Osteoblast (primary cell): ENCODE measurements around the gene SIKE1. TPM values are rescaled to one million over a fixed set of nuclear protein-coding genes. Genes with fewer than 3 reads are reported as not detected.
"Not testable (repeated sequence)": the region's sequence is repeated elsewhere in the genome, so short reads cannot be mapped to it uniquely, and the experiment has no call there.

Experiments used
- DNase-seq: peaks from one replicate; pipeline ENCODE4 v3.0.0; 2011; ENCODE audit warnings: low spot score, mixed read lengths; ENCODE audit not compliant: insufficient read length; ENCODE audit errors: missing footprints
- H2AFZ ChIP-seq: 2 replicates; pipeline ENCODE4 v1.6.0; 2011; ENCODE audit warnings: mild to moderate bottlenecking, low read length
- H3K27ac ChIP-seq: 2 replicates; pipeline ENCODE4 v1.5.1; 2011; ENCODE audit warnings: mild to moderate bottlenecking, low read depth, low read length, moderate library complexity
- H3K27me3 ChIP-seq: 2 replicates; pipeline ENCODE4 v1.6.0; 2012; ENCODE audit warnings: mild to moderate bottlenecking, control low read depth, inconsistent platforms, low read length, moderate library complexity; ENCODE audit not compliant: insufficient read depth
- H3K36me3 ChIP-seq: 2 replicates; pipeline ENCODE4 v1.5.1; 2011; ENCODE audit warnings: mild to moderate bottlenecking, low read length, control low read depth, moderate library complexity; ENCODE audit not compliant: insufficient read depth
- H3K4me1 ChIP-seq: 2 replicates; pipeline ENCODE4 v1.5.1; 2011; ENCODE audit warnings: mild to moderate bottlenecking, low read length, control low read depth, moderate library complexity; ENCODE audit not compliant: insufficient read depth
- H3K4me2 ChIP-seq: 2 replicates; pipeline ENCODE4 v1.6.0; 2011; ENCODE audit warnings: mild to moderate bottlenecking, low read length; ENCODE audit not compliant: insufficient read depth
- H3K4me3 ChIP-seq: fragments of 200-600 bp; sonication (generic); 3 replicates; pipeline ENCODE4 v1.5.1; 2012; ENCODE audit warnings: mild to moderate bottlenecking, low read length, inconsistent platforms; ENCODE audit not compliant: insufficient read depth
- H3K79me2 ChIP-seq: 2 replicates; pipeline ENCODE4 v1.6.0; 2012; ENCODE audit warnings: mild to moderate bottlenecking, low read length, control low read depth, inconsistent platforms; ENCODE audit not compliant: insufficient read depth
- H3K9me3 ChIP-seq: 2 replicates; pipeline ENCODE4 v1.5.1; 2011; ENCODE audit warnings: low read depth, low read length, control low read depth
- H4K20me1 ChIP-seq: 2 replicates; pipeline ENCODE4 v1.6.0; 2012; ENCODE audit warnings: mild to moderate bottlenecking, low read length, control low read depth; ENCODE audit not compliant: insufficient read depth
- total RNA-seq: library from RNA; depleted of rRNA; stranded (reverse); fragments of >200 nt; gene quantifications from 2 replicates; pipeline ENCODE4 v1.2.3, GENCODE V29; 2012
- TF ChIP-seq, protein P1 (sequence below): IDR thresholded peaks from 2 replicates; pipeline ENCODE4 v1.5.1; 2011; ENCODE audit warnings: mild to moderate bottlenecking, low read depth, low read length, moderate library complexity; ENCODE audit errors: extremely low read depth

The SIKE1 gene
- total RNA-seq, result 52.5 and 56.3 TPM in 2 replicates

DNA sequence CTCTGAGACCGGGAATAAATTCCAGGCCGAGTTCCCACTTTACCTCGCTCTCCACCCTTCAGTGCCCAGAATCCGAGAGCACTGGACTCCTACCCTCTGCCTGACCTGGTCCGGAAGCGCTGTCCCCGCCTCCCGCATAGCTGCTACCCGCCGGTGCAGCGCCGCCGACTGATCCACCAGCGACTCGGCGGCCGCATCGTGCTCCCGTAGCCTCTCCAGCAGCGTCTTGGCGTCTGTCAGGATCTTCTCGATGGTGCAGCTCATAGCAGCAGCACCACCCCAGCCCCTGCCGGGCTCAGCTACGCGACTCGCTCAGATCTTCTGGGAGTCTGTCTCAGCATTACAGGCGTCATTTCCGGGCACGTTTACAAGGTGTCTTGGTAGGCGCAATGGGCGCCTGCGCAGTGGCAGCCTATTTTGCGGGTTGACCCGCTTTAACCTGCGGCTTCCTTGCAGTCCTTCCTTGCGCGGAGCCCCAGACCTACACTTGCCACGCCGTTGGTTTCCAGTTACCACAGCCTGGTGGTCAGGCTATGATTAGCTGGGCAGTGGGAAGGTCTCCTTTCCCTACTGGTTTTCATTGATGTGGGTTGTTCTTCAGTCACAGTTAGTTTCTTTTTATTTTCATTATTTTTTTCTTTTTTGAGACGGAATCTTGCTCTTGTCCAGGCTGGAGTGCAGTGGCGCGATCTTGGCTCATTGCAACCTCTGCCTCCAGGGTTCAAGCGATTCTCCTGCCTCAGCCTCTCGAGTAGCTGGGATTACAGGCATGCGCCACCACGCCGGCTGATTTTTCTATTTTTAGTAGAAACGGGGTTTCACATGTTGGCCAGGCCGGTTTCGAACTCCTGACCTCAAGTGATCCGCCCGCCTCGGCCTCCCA lies at the start of gene SIKE1:
TSS of gene SIKE1 (minus strand) at position 342 of the 883 bp plus-strand sequence. CDS start at position 264, 78 bp downstream.
- Histone ChIP-seq H3K9me3 (no peaks in the 10 kb centered on the region), H3K79me2 (peaks cover 32% of the 10 kb centered on the region), H3K27me3 (peaks cover 3% of the 10 kb centered on the region), H2AFZ (peak within 1 kb of the TSS; percentile 99), H3K36me3 (peaks cover 18% of the 10 kb centered on the region), H3K4me1 (peaks cover 12% of the 10 kb centered on the region), H3K4me3 (peak within 1 kb of the TSS; percentile 79), H4K20me1 (no peaks in the 10 kb centered on the region), H3K27ac (peak within 1 kb of the TSS; percentile 84), H3K4me2 (peak within 1 kb of the TSS; percentile 91)
- DNase-seq, result peak; percentile 90
- TF ChIP-seq, protein P1, sequence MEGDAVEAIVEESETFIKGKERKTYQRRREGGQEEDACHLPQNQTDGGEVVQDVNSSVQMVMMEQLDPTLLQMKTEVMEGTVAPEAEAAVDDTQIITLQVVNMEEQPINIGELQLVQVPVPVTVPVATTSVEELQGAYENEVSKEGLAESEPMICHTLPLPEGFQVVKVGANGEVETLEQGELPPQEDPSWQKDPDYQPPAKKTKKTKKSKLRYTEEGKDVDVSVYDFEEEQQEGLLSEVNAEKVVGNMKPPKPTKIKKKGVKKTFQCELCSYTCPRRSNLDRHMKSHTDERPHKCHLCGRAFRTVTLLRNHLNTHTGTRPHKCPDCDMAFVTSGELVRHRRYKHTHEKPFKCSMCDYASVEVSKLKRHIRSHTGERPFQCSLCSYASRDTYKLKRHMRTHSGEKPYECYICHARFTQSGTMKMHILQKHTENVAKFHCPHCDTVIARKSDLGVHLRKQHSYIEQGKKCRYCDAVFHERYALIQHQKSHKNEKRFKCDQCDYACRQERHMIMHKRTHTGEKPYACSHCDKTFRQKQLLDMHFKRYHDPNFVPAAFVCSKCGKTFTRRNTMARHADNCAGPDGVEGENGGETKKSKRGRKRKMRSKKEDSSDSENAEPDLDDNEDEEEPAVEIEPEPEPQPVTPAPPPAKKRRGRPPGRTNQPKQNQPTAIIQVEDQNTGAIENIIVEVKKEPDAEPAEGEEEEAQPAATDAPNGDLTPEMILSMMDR, result no peak

DNA sequence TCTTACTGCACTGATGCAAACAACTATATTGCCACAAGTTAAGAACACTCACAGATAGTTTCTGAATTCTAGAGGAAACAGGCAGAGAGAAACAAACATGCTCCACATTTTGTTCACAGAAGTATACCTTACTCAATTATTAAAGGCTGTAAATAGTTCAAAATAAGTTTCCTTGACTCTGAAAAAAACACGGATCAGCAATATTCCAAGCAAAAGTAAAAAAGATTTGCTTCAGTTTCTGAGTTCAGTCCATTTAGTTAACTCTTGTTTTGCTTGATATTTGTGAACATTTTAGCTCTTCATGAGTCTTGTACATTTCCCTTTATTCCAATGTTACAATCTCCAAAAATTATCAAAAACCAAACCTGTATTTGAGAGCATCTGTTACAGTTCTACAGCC lies 49.6 kb upstream of the SIKE1 start:
- not testable (repeated sequence) for H2AFZ ChIP-seq, H3K4me1 ChIP-seq, DNase-seq, H4K20me1 ChIP-seq, H3K9me3 ChIP-seq, H3K27ac ChIP-seq, H3K79me2 ChIP-seq, H3K27me3 ChIP-seq, H3K4me3 ChIP-seq, H3K36me3 ChIP-seq, H3K4me2 ChIP-seq

DNA sequence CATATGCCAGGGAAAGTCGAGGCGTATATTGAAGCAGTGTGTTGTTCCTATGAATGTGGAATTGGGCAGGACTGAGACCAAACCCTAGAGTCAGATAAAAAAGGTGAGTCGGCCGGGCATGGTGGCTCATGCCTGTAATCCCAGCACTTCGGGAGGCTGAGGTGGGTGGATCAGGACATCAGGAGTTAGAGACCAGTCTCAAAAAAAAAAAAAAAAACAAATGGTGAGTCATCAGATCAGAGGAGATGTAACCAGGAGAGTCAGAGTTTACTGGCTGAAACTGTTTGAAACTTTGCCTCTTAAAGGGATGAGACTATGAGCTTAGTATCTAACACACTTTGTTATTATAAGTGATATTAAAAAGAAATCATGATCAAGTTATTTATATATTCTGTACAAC lies 47.8 kb upstream of the SIKE1 start:
- no peaks in the 10 kb centered on the region for H3K4me1 ChIP-seq
- H3K9me3 ChIP-seq, result no peaks in the 10 kb centered on the region
- no peak overlapping the region for H3K4me2 ChIP-seq
- H3K27ac ChIP-seq, result no peak overlapping the region
- DNase-seq, result no peak
- H4K20me1 ChIP-seq, result no peaks in the 10 kb centered on the region
- no peak overlapping the region for H2AFZ ChIP-seq
- H3K27me3 ChIP-seq, result no peaks in the 10 kb centered on the region
- no peaks in the 10 kb centered on the region for H3K36me3 ChIP-seq
- H3K4me3 ChIP-seq, result no peak overlapping the region
- no peaks in the 10 kb centered on the region for H3K79me2 ChIP-seq
- TF ChIP-seq, protein P1, result no peak

DNA sequence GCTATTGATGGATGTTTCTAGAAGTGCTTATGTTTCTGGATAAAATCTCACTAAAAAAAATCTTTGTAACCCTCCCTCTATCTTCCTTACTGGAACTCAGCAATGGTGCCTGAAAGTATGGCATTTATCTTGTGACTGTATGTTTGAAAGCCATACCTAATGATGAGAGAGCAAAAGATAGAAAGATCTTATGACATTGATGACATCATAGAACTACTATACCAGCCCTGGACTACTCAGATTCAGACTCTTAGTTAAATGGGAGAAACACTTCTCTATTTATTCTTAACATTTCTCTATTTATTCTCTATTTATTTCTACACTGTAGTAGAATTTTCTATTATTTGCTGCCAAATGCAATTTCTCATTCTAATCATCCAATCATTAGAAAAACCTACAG lies 41.5 kb upstream of the SIKE1 start:
- H3K9me3 ChIP-seq, result no peaks in the 10 kb centered on the region
- TF ChIP-seq, protein P1, result no peak
- H2AFZ ChIP-seq, result no peak overlapping the region
- no peaks in the 10 kb centered on the region for H3K36me3 ChIP-seq
- H3K4me2 ChIP-seq, result no peak overlapping the region
- no peak overlapping the region for H3K4me3 ChIP-seq
- H3K79me2 ChIP-seq, result no peaks in the 10 kb centered on the region
- no peak for DNase-seq
- no peaks in the 10 kb centered on the region for H3K4me1 ChIP-seq
- no peaks in the 10 kb centered on the region for H4K20me1 ChIP-seq
- H3K27ac ChIP-seq, result no peak overlapping the region
- H3K27me3 ChIP-seq, result peaks cover 3% of the 10 kb centered on the region
